Endothelial cell of umbilical vein (primary cell): Measurements from ENCODE around the gene NAA10. TPM values are rescaled to one million over a fixed set of nuclear protein-coding genes. Genes with fewer than 3 reads are reported as not detected.

Source experiments
- BruUV-seq: library from RNA; stranded (reverse); fragments of 400-500 nt; replicated peaks from 2 replicates; lab custom pipeline; 2021; lab: Mats Ljungman, UMichigan
- CTCF ChIA-PET: fragments of 300-600, 350-600 bp; sonication (Branson Sonifier 250); formaldehyde crosslinking; loops from one replicate; lab custom pipeline; 2021; ENCODE audit warnings: antibody characterized with exemption, inconsistent platforms; lab: Charles Lee
- POLR2A ChIA-PET: fragments of 300-600, 350-600 bp; sonication (Branson Sonifier 250); formaldehyde crosslinking; loops from one replicate; lab custom pipeline; 2021; ENCODE audit warnings: antibody characterized with exemption, inconsistent platforms; lab: Charles Lee
- DNase-seq: peaks from one replicate; pipeline ENCODE4 v3.0.0-alpha.2; 2011; ENCODE audit warnings: low read depth, low spot score
- FAIRE-seq: peaks from 2 replicates; lab custom pipeline; 2011; peaks lifted over from hg19 to GRCh38; lab: Jason Lieb, UNC
- H2AFZ ChIP-seq: 2 replicates; pipeline ENCODE4 v1.6.0; 2012; ENCODE audit warnings: low read depth, low read length, control low read depth, inconsistent platforms
- H3K27ac ChIP-seq: 2 replicates; pipeline ENCODE4 v1.5.1; 2011; ENCODE audit warnings: low read depth, mild to moderate bottlenecking, control low read depth, low read length, moderate library complexity; ENCODE audit not compliant: insufficient read depth
- H3K27me3 ChIP-seq, 2 experiments: 2 replicates each; pipeline versions ENCODE4 v1.6.0 to v1.6.1; 2011; ENCODE audit warnings: low read length in 2 of 2, mixed read lengths in 1 of 2; ENCODE audit not compliant: control insufficient read depth in 2 of 2, insufficient read depth in 2 of 2
- H3K36me3 ChIP-seq, 2 experiments: 2 replicates in 1 of 2; 3 replicates in 1 of 2; pipeline ENCODE4 v1.5.1; 2011; ENCODE audit warnings: low read length in 2 of 2, mild to moderate bottlenecking in 1 of 2, moderate library complexity in 1 of 2; ENCODE audit not compliant: control insufficient read depth in 2 of 2, insufficient read depth in 2 of 2; ENCODE audit errors: extremely low read depth in 1 of 2
- H3K4me1 ChIP-seq: 3 replicates; pipeline ENCODE4 v1.5.1; 2011; ENCODE audit warnings: mild to moderate bottlenecking, low read length; ENCODE audit not compliant: control insufficient read depth, insufficient read depth; ENCODE audit errors: extremely low read depth
- H3K4me2 ChIP-seq: 2 replicates; pipeline ENCODE4 v1.6.1; 2011; ENCODE audit warnings: low read length, control low read depth, mixed read lengths; ENCODE audit not compliant: insufficient read depth
- H3K4me3 ChIP-seq, 3 experiments: fragments of 200-600 bp in 1 of 3; sonication (generic), shearing (Covaris generic) in 1 of 3; replicated peaks in 1 of 3; 2 replicates each; pipeline ENCODE4 v1.5.1; 2011 to 2016; ENCODE audit warnings: control low read depth in 3 of 3, low read length in 3 of 3, mild to moderate bottlenecking in 2 of 3, inconsistent platforms in 1 of 3, low read depth in 1 of 3, moderate library complexity in 1 of 3; ENCODE audit not compliant: insufficient read depth in 1 of 3
- H3K79me2 ChIP-seq: 2 replicates; pipeline ENCODE4 v1.6.0; 2012; ENCODE audit warnings: low read length, inconsistent platforms; ENCODE audit not compliant: control insufficient read depth, insufficient read depth
- H3K9ac ChIP-seq: replicated peaks from 2 replicates; pipeline ENCODE3; 2011; ENCODE audit warnings: low read length, control low read depth; ENCODE audit not compliant: insufficient read depth; ENCODE audit errors: extremely low read depth
- H3K9me1 ChIP-seq: replicated peaks from 3 replicates; pipeline ENCODE4 v1.6.0; 2011; ENCODE audit warnings: mild to moderate bottlenecking, low read length; ENCODE audit not compliant: control insufficient read depth, insufficient read depth; ENCODE audit errors: extremely low read depth
- H3K9me3 ChIP-seq: replicated peaks from 2 replicates; pipeline ENCODE4 v1.5.1; 2012; ENCODE audit warnings: low read length, inconsistent platforms; ENCODE audit not compliant: control insufficient read depth, insufficient read depth
- H4K20me1 ChIP-seq: replicated peaks from 2 replicates; pipeline ENCODE3; 2011; ENCODE audit warnings: mild to moderate bottlenecking, low read length; ENCODE audit not compliant: control insufficient read depth, insufficient read depth; ENCODE audit errors: extremely low read depth
- CTCF ChIP-seq, 2 donors: IDR thresholded peaks; 1 replicate in 1 of 2; 2 replicates in 1 of 2; pipeline ENCODE4 v1.5.1; 2011; ENCODE audit warnings: low read length in 2 of 2, mild to moderate bottlenecking in 2 of 2, moderate library complexity in 2 of 2, control low read depth in 1 of 2, inconsistent platforms in 1 of 2, low read depth in 1 of 2; ENCODE audit not compliant: insufficient read depth in 1 of 2; ENCODE audit errors: extremely low read depth in 1 of 2
- EZH2 ChIP-seq: IDR thresholded peaks from 2 replicates; pipeline ENCODE4 v1.6.1; 2012; ENCODE audit warnings: borderline replicate concordance, low read depth, mild to moderate bottlenecking, moderate library complexity, low read length, inconsistent platforms; ENCODE audit not compliant: severe bottlenecking
- GATA2 ChIP-seq: IDR thresholded peaks from 2 replicates; pipeline ENCODE4 v1.7.0; 2011; ENCODE audit warnings: low read depth, mild to moderate bottlenecking, moderate library complexity, mixed read lengths, low read length; ENCODE audit not compliant: insufficient read length, insufficient read depth
- MYC ChIP-seq: IDR thresholded peaks from one replicate; pipeline ENCODE4 v1.6.1; 2011; ENCODE audit warnings: mild to moderate bottlenecking, low read depth, low read length
- POLR2A ChIP-seq: IDR thresholded peaks from 2 replicates; pipeline ENCODE4 v1.6.1; 2012; ENCODE audit warnings: low read depth, mild to moderate bottlenecking, control low read depth, low read length
- POLR2AphosphoS5 ChIP-seq: IDR thresholded peaks from 2 replicates; pipeline ENCODE4 v1.6.1; 2012; ENCODE audit warnings: low read depth, mild to moderate bottlenecking, control low read depth, low read length, moderate library complexity; ENCODE audit not compliant: insufficient read depth
- dilution Hi-C: fragments of 300-500 bp; cut with MboI; formaldehyde crosslinking; loops from one replicate; pipeline ENCODE4 v1.15.0; 2019; ENCODE audit warnings: low sequenced_read_pairs; ENCODE audit not compliant: extremely low pct_ligation_motif_present
- intact Hi-C: fragments of 100-400 bp; cut with micrococcal nuclease; formaldehyde crosslinking; loops from one replicate; pipeline ENCODE4 v1.10.0; 2022
- polyA plus RNA-seq, 4 experiments: library from polyadenylated mRNA; depleted of rRNA in 3 of 4; stranded (reverse) in 3 of 4; unstranded in 1 of 4; fragments of >200 nt; gene quantifications; 2 replicates each; pipeline versions ENCODE4 v1.2.1 to v1.2.3, GENCODE V29; 2011 to 2012; ENCODE audit warnings: missing spikeins in 1 of 4
- total RNA-seq: library from RNA; stranded (reverse); gene quantifications from 2 replicates; pipeline ENCODE4 v1.2.3, GENCODE V29; 2021

The NAA10 gene
- total and polyA plus RNA-seq, 2 donors (not counting 3 experiments of a cell fraction or from before 2014, with no cell fraction given) = 141 to 144 TPM

GRCh38 chrX:153905481-153906095 lies 29.2 kb downstream of the NAA10 start:
- H3K9me3 ChIP-seq = no peaks in the 10 kb centered on the region
- no TSS peak for BruUV-seq
- H2AFZ ChIP-seq = no peak overlapping the region
- H3K4me1 ChIP-seq = no peaks in the 10 kb centered on the region
- H3K4me2 ChIP-seq = no peak overlapping the region
- TF ChIP-seq CTCF (IDR thresholded peaks at IDR 0.05; ENCODE audit: extremely low read depth in 1 of 2, insufficient read depth in 1 of 2, low read depth in 1 of 2, low read length in 2 of 2) (no peak), MYC (no peak), POLR2A (no peak), POLR2AphosphoS5 (no peak), GATA2 (no peak), EZH2 (no peak)
- dilution Hi-C loops = no loop called here
- H3K79me2 ChIP-seq = no peaks in the 10 kb centered on the region
- no peaks in the 10 kb centered on the region for H3K9me1 ChIP-seq
- POLR2A ChIA-PET = no interaction called here
- intact Hi-C loops = no loop called here
- no peak overlapping the region for H3K4me3 ChIP-seq
- CTCF ChIA-PET = no interaction called here
- DNase-seq (no peak), FAIRE-seq (no peak)
- H3K27ac ChIP-seq = no peak overlapping the region
- H3K36me3 ChIP-seq = no peaks in the 10 kb centered on the region
- no peaks in the 10 kb centered on the region for H3K27me3 ChIP-seq
- no peak overlapping the region for H3K9ac ChIP-seq
- no peaks in the 10 kb centered on the region for H4K20me1 ChIP-seq
